ENCODE results near the gene PTPRCAP.

DNA sequence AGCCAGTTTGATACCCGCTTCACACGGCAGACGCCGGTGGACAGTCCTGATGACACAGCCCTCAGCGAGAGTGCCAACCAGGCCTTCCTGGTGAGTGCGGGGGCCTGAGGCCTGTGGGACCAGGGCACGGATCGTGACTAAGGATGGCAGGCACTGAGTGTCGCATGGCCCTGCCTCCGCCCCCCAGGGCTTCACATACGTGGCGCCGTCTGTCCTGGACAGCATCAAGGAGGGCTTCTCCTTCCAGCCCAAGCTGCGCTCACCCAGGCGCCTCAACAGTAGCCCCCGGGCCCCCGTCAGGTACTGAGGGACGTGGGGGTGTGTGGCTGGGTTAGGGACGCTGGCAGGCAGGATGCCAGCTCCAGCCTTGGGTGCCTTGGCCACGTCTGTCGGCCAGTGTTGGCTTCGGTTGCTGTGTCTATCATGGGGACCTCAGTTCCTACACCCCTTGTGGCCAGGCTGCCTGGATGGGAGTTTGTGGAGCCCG lies 3.0 kb downstream of the PTPRCAP start:
- no peak for TF ChIP-seq CHD2 (IDR thresholded peaks at IDR 0.05; ENCODE audit: low read length, partially characterized antibody)
- TF ChIP-seq, protein P1, sequence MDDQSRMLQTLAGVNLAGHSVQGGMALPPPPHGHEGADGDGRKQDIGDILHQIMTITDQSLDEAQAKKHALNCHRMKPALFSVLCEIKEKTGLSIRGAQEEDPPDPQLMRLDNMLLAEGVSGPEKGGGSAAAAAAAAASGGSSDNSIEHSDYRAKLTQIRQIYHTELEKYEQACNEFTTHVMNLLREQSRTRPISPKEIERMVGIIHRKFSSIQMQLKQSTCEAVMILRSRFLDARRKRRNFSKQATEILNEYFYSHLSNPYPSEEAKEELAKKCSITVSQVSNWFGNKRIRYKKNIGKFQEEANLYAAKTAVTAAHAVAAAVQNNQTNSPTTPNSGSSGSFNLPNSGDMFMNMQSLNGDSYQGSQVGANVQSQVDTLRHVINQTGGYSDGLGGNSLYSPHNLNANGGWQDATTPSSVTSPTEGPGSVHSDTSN (IDR thresholded peaks at IDR 0.05) = no peak
- TF ChIP-seq EP300 (IDR thresholded peaks at IDR 0.05; ENCODE audit: borderline replicate concordance in 1 of 2, low read depth in 1 of 2, low read length in 1 of 2) = no peak
- TF ChIP-seq, protein P2, sequence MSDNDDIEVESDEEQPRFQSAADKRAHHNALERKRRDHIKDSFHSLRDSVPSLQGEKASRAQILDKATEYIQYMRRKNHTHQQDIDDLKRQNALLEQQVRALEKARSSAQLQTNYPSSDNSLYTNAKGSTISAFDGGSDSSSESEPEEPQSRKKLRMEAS (IDR thresholded peaks at IDR 0.05; ENCODE audit: low read depth) = no peak
- no peak for TF ChIP-seq POLR2AphosphoS5 (IDR thresholded peaks at IDR 0.05; ENCODE audit: low read depth, low read length)
- no peak for TF ChIP-seq NFIC (IDR thresholded peaks at IDR 0.05; ENCODE audit: borderline replicate concordance)
- no peak for TF ChIP-seq TAF1 (IDR thresholded peaks at IDR 0.05; ENCODE audit: borderline replicate concordance, low read depth, low read length)
- no peak for TF ChIP-seq MEF2A (IDR thresholded peaks at IDR 0.05; ENCODE audit: borderline replicate concordance, low read depth)
- TF ChIP-seq EZH2phosphoT487 (IDR thresholded peaks at IDR 0.05; ENCODE audit: borderline replicate concordance, low read depth) = no peak
- TF ChIP-seq FOXJ3 (CRISPR knock-in tag; IDR thresholded peaks at IDR 0.05) = no peak
- TF ChIP-seq, protein P3, sequence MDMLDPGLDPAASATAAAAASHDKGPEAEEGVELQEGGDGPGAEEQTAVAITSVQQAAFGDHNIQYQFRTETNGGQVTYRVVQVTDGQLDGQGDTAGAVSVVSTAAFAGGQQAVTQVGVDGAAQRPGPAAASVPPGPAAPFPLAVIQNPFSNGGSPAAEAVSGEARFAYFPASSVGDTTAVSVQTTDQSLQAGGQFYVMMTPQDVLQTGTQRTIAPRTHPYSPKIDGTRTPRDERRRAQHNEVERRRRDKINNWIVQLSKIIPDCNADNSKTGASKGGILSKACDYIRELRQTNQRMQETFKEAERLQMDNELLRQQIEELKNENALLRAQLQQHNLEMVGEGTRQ (IDR thresholded peaks at IDR 0.05; ENCODE audit: borderline replicate concordance, low read depth, low read length) = no peak
- no peak for TF ChIP-seq FOSL2 (IDR thresholded peaks at IDR 0.05; ENCODE audit: borderline replicate concordance, low read depth)
- TF ChIP-seq, protein P4, sequence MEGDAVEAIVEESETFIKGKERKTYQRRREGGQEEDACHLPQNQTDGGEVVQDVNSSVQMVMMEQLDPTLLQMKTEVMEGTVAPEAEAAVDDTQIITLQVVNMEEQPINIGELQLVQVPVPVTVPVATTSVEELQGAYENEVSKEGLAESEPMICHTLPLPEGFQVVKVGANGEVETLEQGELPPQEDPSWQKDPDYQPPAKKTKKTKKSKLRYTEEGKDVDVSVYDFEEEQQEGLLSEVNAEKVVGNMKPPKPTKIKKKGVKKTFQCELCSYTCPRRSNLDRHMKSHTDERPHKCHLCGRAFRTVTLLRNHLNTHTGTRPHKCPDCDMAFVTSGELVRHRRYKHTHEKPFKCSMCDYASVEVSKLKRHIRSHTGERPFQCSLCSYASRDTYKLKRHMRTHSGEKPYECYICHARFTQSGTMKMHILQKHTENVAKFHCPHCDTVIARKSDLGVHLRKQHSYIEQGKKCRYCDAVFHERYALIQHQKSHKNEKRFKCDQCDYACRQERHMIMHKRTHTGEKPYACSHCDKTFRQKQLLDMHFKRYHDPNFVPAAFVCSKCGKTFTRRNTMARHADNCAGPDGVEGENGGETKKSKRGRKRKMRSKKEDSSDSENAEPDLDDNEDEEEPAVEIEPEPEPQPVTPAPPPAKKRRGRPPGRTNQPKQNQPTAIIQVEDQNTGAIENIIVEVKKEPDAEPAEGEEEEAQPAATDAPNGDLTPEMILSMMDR (IDR thresholded peaks at IDR 0.05) = no peak
